ENCODE data around the gene VAV2. TPM values are rescaled to one million over a fixed set of nuclear protein-coding genes. Genes with fewer than 3 reads are reported as not detected.

The VAV2 gene
- total RNA-seq, 1 experiment from 2014 or later, result 22.8 TPM

DNA sequence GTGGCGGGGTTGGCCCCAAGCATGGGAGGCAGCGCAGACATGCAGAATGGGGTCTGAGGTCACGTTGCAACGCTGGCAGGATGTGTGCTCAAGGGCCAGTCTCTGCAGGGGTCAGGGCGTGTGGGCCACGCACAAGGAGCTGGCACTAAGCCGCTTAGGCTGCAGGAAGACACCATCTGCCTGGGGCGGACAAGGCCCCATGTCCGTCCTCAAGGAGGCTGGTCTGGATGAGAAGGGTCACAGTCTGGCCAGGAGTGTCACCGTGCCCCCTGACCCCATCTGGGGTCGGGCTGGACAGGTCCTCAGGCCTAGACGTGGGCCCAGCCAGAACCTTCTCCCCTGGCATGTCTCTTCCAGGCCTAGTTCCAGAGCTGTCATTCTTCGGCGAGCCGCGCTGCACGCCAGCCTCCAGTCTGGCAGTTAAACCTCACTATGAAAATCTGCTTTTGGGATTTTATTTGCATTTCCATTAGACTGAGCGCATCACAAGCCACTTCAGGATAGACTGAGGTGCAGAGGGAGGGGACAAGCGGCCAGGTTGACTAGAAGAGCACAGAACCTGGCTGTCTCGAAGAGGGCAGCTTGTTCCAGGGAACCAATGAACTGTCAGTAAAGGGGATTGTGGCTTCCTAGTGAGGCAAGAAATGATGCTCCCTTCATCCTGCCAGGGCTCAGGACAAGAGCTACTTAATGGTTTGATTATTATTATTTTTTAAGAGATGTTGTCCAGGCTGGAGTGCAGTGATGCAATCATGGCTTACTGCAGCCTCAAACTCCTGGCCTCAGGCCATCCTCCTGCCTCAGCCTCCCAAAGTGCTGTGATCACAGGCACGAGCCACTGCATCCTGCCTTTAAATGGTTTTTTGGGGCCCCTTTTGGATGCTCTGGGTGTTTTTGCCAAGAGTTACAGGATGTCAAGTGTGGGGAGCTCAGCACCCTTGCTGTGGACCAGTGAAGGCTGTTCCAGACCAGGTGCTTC lies 37.4 kb upstream of the VAV2 start:
- no peak overlapping the region for H3K4me3 ChIP-seq
- no peak for DNase-seq
- H3K9me3 ChIP-seq, result no peaks in the 10 kb centered on the region
- no peaks in the 10 kb centered on the region for H3K27me3 ChIP-seq
- H3K36me3 ChIP-seq, result peaks cover 25% of the 10 kb centered on the region

- Histone ChIP-seq H3K36me3 (peaks cover 25% of the 10 kb centered on the region), H3K4me3 (no peak overlapping the region), H3K9me3 (no peaks in the 10 kb centered on the region), H3K27me3 (no peaks in the 10 kb centered on the region)
- DNase-seq, result no peak
These were observed 36.6 kb upstream of the VAV2 start for GRCh38 chr9:134028575-134029247.

- Histone ChIP-seq H3K36me3 (peaks cover 21% of the 10 kb centered on the region), H3K9me3 (no peaks in the 10 kb centered on the region), H3K4me3 (no peak overlapping the region), H3K27me3 (no peaks in the 10 kb centered on the region)
- no peak for DNase-seq
These were observed 36.0 kb upstream of the VAV2 start for GRCh38 chr9:134028076-134028475.

- no peaks in the 10 kb centered on the region for H3K27me3 ChIP-seq
- DNase-seq, result no peak
- no peak overlapping the region for H3K4me3 ChIP-seq
- H3K36me3 ChIP-seq, result peaks cover 19% of the 10 kb centered on the region
- no peaks in the 10 kb centered on the region for H3K9me3 ChIP-seq
These were observed 35.4 kb upstream of the VAV2 start for GRCh38 chr9:134027561-134027960.

- Histone ChIP-seq H3K9me3 (no peaks in the 10 kb centered on the region), H3K27me3 (no peaks in the 10 kb centered on the region), H3K36me3 (peaks cover 19% of the 10 kb centered on the region), H3K4me3 (no peak overlapping the region)
- no peak for DNase-seq
These were observed 34.9 kb upstream of the VAV2 start for GRCh38 chr9:134026981-134027380.

DNA sequence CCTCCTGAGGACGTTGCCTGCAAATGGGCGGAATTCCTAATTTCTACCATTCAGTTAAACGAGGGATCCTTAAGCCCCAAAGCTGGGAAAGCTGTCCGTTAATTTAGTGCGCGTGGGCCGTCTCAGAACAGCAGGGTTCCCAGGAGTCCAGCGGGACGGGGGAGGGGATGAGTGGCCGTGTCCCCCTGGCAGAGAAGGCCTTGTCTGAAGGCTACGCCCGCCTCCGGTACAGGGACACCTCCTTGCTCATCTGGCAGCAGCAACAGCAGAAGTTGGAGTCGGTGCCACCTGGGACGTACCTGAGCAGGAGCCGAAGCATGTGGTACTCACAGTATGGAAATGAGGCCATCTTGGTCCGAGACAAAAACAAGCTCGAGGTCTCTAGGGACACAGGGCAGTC lies 34.5 kb upstream of the VAV2 start:
- no peak for DNase-seq
- Histone ChIP-seq H3K9me3 (no peaks in the 10 kb centered on the region), H3K27me3 (no peaks in the 10 kb centered on the region), H3K36me3 (peaks cover 16% of the 10 kb centered on the region), H3K4me3 (no peak overlapping the region)

DNA sequence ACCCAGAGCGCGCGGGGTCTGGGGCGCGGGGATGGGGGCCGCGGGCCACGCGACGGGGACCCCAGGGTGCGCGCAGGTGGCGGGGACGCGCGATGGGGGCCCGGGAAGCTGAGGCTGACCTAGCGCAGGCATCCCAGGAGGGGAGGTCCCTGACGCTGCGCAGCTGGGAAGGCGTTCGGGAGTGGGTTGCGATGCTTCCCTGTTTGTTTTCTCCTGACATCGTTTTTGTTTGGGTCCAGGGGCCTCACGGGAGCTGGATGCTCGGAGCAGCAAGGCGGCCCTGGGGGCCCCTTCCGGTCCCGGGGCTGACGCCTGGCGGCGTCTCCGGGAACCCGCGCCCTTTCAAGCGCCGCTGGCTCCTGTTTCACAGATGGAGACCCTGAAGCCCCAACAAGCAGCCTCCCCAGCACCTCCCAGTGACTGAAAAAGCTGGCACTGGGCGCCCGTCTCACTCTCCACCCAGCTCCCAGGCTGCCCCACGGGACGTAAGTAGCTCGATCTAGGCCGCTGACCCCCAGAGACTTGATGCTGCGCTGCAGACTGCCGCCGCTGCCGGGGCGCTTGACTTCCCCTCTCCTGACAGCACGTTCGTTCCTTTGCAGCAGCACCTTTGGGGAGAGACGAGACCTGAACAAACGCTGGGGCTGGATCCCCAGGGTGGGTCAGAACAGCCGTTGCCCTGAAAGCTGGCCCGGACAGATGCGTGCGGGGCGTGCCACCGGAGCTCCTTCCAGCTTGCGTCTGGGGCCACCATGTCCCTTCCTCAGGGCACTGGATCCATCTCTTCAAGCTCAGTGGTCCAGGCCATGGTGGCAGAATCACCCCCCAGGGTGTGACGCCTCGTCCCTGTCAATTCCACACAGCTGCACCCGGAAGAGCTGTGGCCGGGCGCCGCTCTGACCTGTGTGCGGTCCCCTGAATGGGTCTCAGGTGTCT lies 33.8 kb upstream of the VAV2 start:
- Histone ChIP-seq H3K4me3 (peak overlapping the region; percentile 65), H3K9me3 (no peaks in the 10 kb centered on the region), H3K36me3 (peaks cover 12% of the 10 kb centered on the region), H3K27me3 (no peaks in the 10 kb centered on the region)
- DNase-seq, result peak; percentile 41

- Histone ChIP-seq H3K9me3 (no peaks in the 10 kb centered on the region), H3K4me3 (peak within 1 kb of the TSS; percentile 65), H3K27me3 (no peaks in the 10 kb centered on the region), H3K36me3 (peaks cover 10% of the 10 kb centered on the region)
- peak; percentile 95 for DNase-seq
These were observed 32.9 kb upstream of the VAV2 start, which contains the start of gene BRD3OS for GRCh38 chr9:134024828-134025605. TSS of gene BRD3OS (plus strand) at chr9:134025481. CDS start at chr9:134026748, 1,267 bp downstream.

GRCh38 chr9:134024214-134024792 lies 32.2 kb upstream of the VAV2 start:
- Histone ChIP-seq H3K36me3 (peaks cover 10% of the 10 kb centered on the region), H3K27me3 (no peaks in the 10 kb centered on the region), H3K4me3 (peak overlapping the region; percentile 38), H3K9me3 (no peaks in the 10 kb centered on the region)
- no peak for DNase-seq

DNA sequence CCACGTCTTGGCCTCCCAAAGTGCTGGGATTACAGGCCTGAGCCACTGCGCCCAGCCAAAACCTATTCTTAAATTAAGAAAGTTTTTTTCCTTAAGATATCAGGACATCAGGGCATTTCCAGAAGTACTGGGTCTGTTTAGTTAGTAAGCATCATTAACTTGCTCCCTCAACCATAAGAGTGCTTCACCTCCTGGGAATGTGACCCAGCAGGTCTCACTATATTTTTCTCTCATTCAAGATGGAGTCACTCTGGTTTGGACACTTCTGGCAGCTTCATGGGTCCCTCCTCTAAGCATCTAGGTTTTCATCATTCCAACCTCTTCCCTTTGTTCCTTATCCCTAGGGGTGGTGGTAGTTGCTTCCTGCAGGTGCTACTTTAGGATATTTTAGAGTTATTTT lies 22.8 kb upstream of the VAV2 start:
- H3K27me3 ChIP-seq, result no peaks in the 10 kb centered on the region
- H3K4me3 ChIP-seq, result no peak overlapping the region
- H3K9me3 ChIP-seq, result peaks cover 7% of the 10 kb centered on the region
- DNase-seq, result no peak
- H3K36me3 ChIP-seq, result no peaks in the 10 kb centered on the region

DNA sequence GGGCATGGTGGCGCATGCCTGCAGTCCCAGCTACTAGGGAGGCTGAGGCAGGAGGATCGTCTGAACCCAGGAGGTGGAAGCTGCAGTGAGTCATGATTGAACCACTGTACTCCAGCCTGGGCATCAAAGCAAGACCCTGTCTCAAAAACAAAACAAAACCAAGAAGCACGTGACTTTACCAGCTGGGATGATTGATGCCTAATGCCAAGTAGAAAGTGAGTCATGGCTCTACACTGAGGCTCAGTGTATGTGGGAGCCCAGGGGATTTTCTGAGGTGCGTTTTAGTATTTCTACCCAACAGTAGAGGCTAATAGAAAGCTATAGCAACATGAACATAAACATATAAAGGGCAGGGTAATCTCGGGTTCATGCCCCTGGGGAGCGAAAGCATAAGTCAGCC lies 19.3 kb upstream of the VAV2 start:
- Histone ChIP-seq H3K36me3 (no peaks in the 10 kb centered on the region), H3K4me3 (no peak overlapping the region), H3K9me3 (peaks cover 7% of the 10 kb centered on the region), H3K27me3 (no peaks in the 10 kb centered on the region)
- DNase-seq, result no peak

DNA sequence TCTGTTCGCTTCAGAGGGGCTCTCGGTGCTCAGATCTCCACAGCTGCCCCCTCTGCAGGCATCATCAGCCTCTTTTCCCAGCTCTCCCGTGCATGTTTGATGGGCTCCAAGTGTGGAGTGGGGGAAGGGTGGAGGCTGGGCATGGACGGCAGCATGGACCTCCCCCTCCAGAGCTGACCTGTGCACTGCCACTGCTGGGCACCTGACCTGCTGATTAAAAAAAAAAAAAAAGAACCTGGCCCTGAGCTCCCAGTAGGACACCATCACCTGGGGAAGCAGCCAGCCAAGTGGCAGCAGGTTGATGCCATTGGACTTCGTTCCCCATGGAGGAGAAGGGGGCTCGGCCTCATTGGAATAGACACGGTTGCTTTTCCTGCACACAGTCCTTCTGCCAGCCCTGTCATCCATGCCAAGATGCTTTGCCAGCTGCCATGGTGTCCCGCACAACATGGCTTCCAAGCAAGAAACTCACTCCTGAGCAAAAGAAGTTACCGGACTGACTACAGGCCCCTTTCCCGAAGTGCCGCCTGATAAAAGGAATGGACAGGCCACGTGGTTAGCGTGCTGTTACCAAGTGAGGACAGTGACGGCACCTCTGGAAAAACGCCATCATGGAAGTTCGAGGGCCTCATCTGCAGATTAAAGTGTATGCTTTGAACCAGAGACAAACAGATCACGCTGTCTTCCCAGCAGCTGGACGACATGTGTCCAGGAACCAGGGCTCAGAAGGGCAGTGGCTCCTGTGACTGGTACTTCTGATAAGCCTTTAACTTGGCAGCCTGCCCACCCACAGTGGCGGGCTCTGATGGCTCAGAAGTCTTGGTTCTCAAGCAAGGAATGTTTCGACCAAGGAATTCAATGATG lies 18.4 kb upstream of the VAV2 start:
- DNase-seq, result no peak
- no peaks in the 10 kb centered on the region for H3K27me3 ChIP-seq
- peaks cover 7% of the 10 kb centered on the region for H3K9me3 ChIP-seq
- no peaks in the 10 kb centered on the region for H3K36me3 ChIP-seq
- H3K4me3 ChIP-seq, result no peak overlapping the region

GRCh38 chr9:134007571-134007970 lies 15.4 kb upstream of the VAV2 start:
- Histone ChIP-seq H3K27me3 (no peaks in the 10 kb centered on the region), H3K36me3 (no peaks in the 10 kb centered on the region), H3K9me3 (peaks cover 7% of the 10 kb centered on the region; the same call in 1 of the 2 replicates), H3K4me3 (no peak overlapping the region)
- DNase-seq, result no peak

- Histone ChIP-seq H3K9me3 (peaks cover 7% of the 10 kb centered on the region; the same call in 1 of the 2 replicates), H3K36me3 (no peaks in the 10 kb centered on the region), H3K4me3 (no peak overlapping the region), H3K27me3 (no peaks in the 10 kb centered on the region)
- no peak for DNase-seq
These were observed 15.0 kb upstream of the VAV2 start for GRCh38 chr9:134007150-134007549.

GRCh38 chr9:134005381-134005780 lies 13.3 kb upstream of the VAV2 start:
- Histone ChIP-seq H3K36me3 (no peaks in the 10 kb centered on the region), H3K27me3 (no peaks in the 10 kb centered on the region), H3K4me3 (no peak overlapping the region), H3K9me3 (no peaks in the 10 kb centered on the region)
- DNase-seq, result no peak

All from MG63 (cell line).